ENCODE data around the gene CEMIP. TPM values are rescaled to one million over a fixed set of nuclear protein-coding genes. Genes with fewer than 3 reads are reported as not detected.

CEMIP gene
- total RNA-seq, 1 donor: 131 TPM

- TF ChIP-seq CTCF (IDR thresholded peaks at IDR 0.05; ENCODE audit: insufficient read depth, low read depth, low read length): no peak
- H3K4me3 ChIP-seq (ENCODE audit: low read depth, low read length): no peak overlapping the region
- no peak for DNase-seq (ENCODE audit: low read depth)
These were observed 115.9 kb downstream of the CEMIP start for GRCh38 chr15:80895091-80895490.

- no peak for DNase-seq (ENCODE audit: low read depth)
- no peak overlapping the region for H3K4me3 ChIP-seq (ENCODE audit: low read depth, low read length)
- TF ChIP-seq CTCF (IDR thresholded peaks at IDR 0.05; ENCODE audit: insufficient read depth, low read depth, low read length): no peak
These were observed 116.8 kb downstream of the CEMIP start for GRCh38 chr15:80895965-80896364.

GRCh38 chr15:80898040-80898439 lies 118.9 kb downstream of the CEMIP start:
- DNase-seq (ENCODE audit: low read depth): no peak
- TF ChIP-seq CTCF (IDR thresholded peaks at IDR 0.05; ENCODE audit: insufficient read depth, low read depth, low read length): no peak
- no peak overlapping the region for H3K4me3 ChIP-seq (ENCODE audit: low read depth, low read length)

GRCh38 chr15:80902298-80902801 lies 123.2 kb downstream of the CEMIP start:
- no peak overlapping the region for H3K4me3 ChIP-seq (ENCODE audit: low read depth, low read length)
- TF ChIP-seq CTCF (IDR thresholded peaks at IDR 0.05; ENCODE audit: insufficient read depth, low read depth, low read length): no peak
- DNase-seq (ENCODE audit: low read depth): no peak

- no peak for TF ChIP-seq CTCF (IDR thresholded peaks at IDR 0.05; ENCODE audit: insufficient read depth, low read depth, low read length)
- peak; percentile 37 for DNase-seq (ENCODE audit: low read depth)
- H3K4me3 ChIP-seq (ENCODE audit: low read depth, low read length): no peak overlapping the region
These were observed 125.8 kb downstream of the CEMIP start for GRCh38 chr15:80904998-80905397.

GRCh38 chr15:80906159-80906766 lies 127.1 kb downstream of the CEMIP start:
- no peak for TF ChIP-seq CTCF (IDR thresholded peaks at IDR 0.05; ENCODE audit: insufficient read depth, low read depth, low read length)
- DNase-seq (ENCODE audit: low read depth): no peak
- H3K4me3 ChIP-seq (ENCODE audit: low read depth, low read length): no peak overlapping the region

- no peak overlapping the region for H3K4me3 ChIP-seq (ENCODE audit: low read depth, low read length)
These were observed 132.7 kb downstream of the CEMIP start for GRCh38 chr15:80911821-80912220.

More at GRCh38 chr15:80911821-80912220, 132.7 kb downstream of the CEMIP start:
- DNase-seq (ENCODE audit: low read depth): no peak
- no peak for TF ChIP-seq CTCF (IDR thresholded peaks at IDR 0.05; ENCODE audit: insufficient read depth, low read depth, low read length)
